HG03439 (cell line): ENCODE measurements around the gene RUSC2.
"Not testable (repeated sequence)": the region's sequence is repeated elsewhere in the genome, so short reads cannot be mapped to it uniquely, and the experiment has no call there.

Experiments
- ATAC-seq: cut with Tn5 transposase; IDR thresholded peaks from one replicate; pipeline ENCODE4 v1.9.1; 2021; ENCODE audit warnings: mild to moderate bottlenecking, moderate library complexity; ENCODE audit not compliant: unreplicated experiment

Gene RUSC2

GRCh38 chr9:35522187-35522586 is 32.3 kb downstream of the RUSC2 start:
- no peak for ATAC-seq

GRCh38 chr9:35522700-35523099 is 32.8 kb downstream of the RUSC2 start:
- ATAC-seq: no peak

- ATAC-seq: not testable (repeated sequence)
These were observed 33.6 kb downstream of the RUSC2 start for GRCh38 chr9:35523556-35523955.

GRCh38 chr9:35526087-35526801 is 36.3 kb downstream of the RUSC2 start:
- ATAC-seq: no peak

- ATAC-seq: no peak
These were observed 39.4 kb downstream of the RUSC2 start for GRCh38 chr9:35529161-35529823.

GRCh38 chr9:35533398-35533797 is 43.5 kb downstream of the RUSC2 start:
- no peak for ATAC-seq

GRCh38 chr9:35534921-35535320 is 45.0 kb downstream of the RUSC2 start:
- ATAC-seq: not testable (repeated sequence)

GRCh38 chr9:35537913-35538312 is 48.0 kb downstream of the RUSC2 start:
- no peak for ATAC-seq

GRCh38 chr9:35538361-35539234 is 48.7 kb downstream of the RUSC2 start:
- ATAC-seq: no peak
